HUES48 (cell line): Measurements from ENCODE around the gene ADAM30.

Experiments used
- H3K27ac ChIP-seq: one replicate; pipeline ENCODE4 v1.7.0; 2013; ENCODE audit warnings: low read depth, low read length, inconsistent platforms
- H3K27me3 ChIP-seq: 2 replicates; pipeline ENCODE4 v1.6.1; 2013; ENCODE audit warnings: mild to moderate bottlenecking, low read length; ENCODE audit not compliant: control insufficient read depth, insufficient read depth
- H3K36me3 ChIP-seq: 2 replicates; pipeline ENCODE4 v1.6.1; 2013; ENCODE audit warnings: low read length; ENCODE audit not compliant: control insufficient read depth, insufficient read depth
- H3K4me1 ChIP-seq: 2 replicates; pipeline ENCODE4 v1.6.1; 2013; ENCODE audit warnings: mild to moderate bottlenecking, low read length; ENCODE audit not compliant: control insufficient read depth, insufficient read depth
- H3K4me3 ChIP-seq: 2 replicates; pipeline ENCODE4 v1.5.1; 2013; ENCODE audit warnings: mild to moderate bottlenecking, low read depth, low read length
- H3K9ac ChIP-seq: 2 replicates; pipeline ENCODE4 v1.6.1; 2013; ENCODE audit warnings: mild to moderate bottlenecking, low read depth, low read length, moderate library complexity
- H3K9me3 ChIP-seq: 2 replicates; pipeline ENCODE4 v1.6.1; 2013; ENCODE audit warnings: low read length; ENCODE audit not compliant: control insufficient read depth, insufficient read depth

Gene ADAM30

GRCh38 chr1:119896303-119896702 lies at the start of gene ADAM30:
TSS of gene ADAM30 (minus strand) at chr1:119896515. CDS start at chr1:119896336, 179 bp downstream.
- no peaks in the 10 kb centered on the region for H3K9me3 ChIP-seq
- no peak within 1 kb of the TSS for H3K27ac ChIP-seq
- no peak within 1 kb of the TSS for H3K4me3 ChIP-seq

GRCh38 chr1:119943216-119943615 lies 46.9 kb upstream of the ADAM30 start:
- peaks cover 22% of the 10 kb centered on the region for H3K36me3 ChIP-seq
- H3K9me3 ChIP-seq = no peaks in the 10 kb centered on the region
- no peak overlapping the region for H3K9ac ChIP-seq
- no peaks in the 10 kb centered on the region for H3K4me1 ChIP-seq
- H3K27me3 ChIP-seq = no peaks in the 10 kb centered on the region
- no peak overlapping the region for H3K4me3 ChIP-seq
- no peak overlapping the region for H3K27ac ChIP-seq

More at GRCh38 chr1:119896303-119896702, at the start of gene ADAM30:
- Histone ChIP-seq H3K9ac (no peak within 1 kb of the TSS), H3K4me1 (no peaks in the 10 kb centered on the region), H3K36me3 (no peaks in the 10 kb centered on the region), H3K27me3 (0 out of 2 replicates have a peak, but pooled peaks cover 3% of the 10 kb centered on the region)

GRCh38 chr1:119941392-119941791 lies 45.1 kb upstream of the ADAM30 start:
- H3K4me1 ChIP-seq = peaks cover 3% of the 10 kb centered on the region; the same call in 1 of the 2 replicates
- no peak overlapping the region for H3K27ac ChIP-seq
- no peaks in the 10 kb centered on the region for H3K27me3 ChIP-seq
- H3K9me3 ChIP-seq = no peaks in the 10 kb centered on the region
- H3K36me3 ChIP-seq = peaks cover 22% of the 10 kb centered on the region
- H3K4me3 ChIP-seq = no peak overlapping the region
- H3K9ac ChIP-seq = no peak overlapping the region

- no peaks in the 10 kb centered on the region for H3K9me3 ChIP-seq
- H3K9ac ChIP-seq = no peak overlapping the region
- H3K27ac ChIP-seq = no peak overlapping the region
- no peaks in the 10 kb centered on the region for H3K27me3 ChIP-seq
- peaks cover 24% of the 10 kb centered on the region for H3K36me3 ChIP-seq
- H3K4me1 ChIP-seq = peaks cover 7% of the 10 kb centered on the region; the same call in 1 of the 2 replicates
- H3K4me3 ChIP-seq = no peak overlapping the region
Measured at GRCh38 chr1:119940697-119941096, 44.4 kb upstream of the ADAM30 start.

GRCh38 chr1:119937198-119937597 lies 40.9 kb upstream of the ADAM30 start:
- H3K4me3 ChIP-seq = no peak overlapping the region
- no peak overlapping the region for H3K9ac ChIP-seq
- H3K36me3 ChIP-seq = peaks cover 36% of the 10 kb centered on the region
- no peaks in the 10 kb centered on the region for H3K27me3 ChIP-seq
- no peaks in the 10 kb centered on the region for H3K9me3 ChIP-seq
- H3K27ac ChIP-seq = no peak overlapping the region
- peaks cover 7% of the 10 kb centered on the region; the same call in 1 of the 2 replicates for H3K4me1 ChIP-seq

GRCh38 chr1:119935915-119936314 lies 39.6 kb upstream of the ADAM30 start:
- peaks cover 7% of the 10 kb centered on the region; the same call in 1 of the 2 replicates for H3K4me1 ChIP-seq
- H3K4me3 ChIP-seq = no peak overlapping the region
- no peak overlapping the region for H3K27ac ChIP-seq
- H3K9ac ChIP-seq = no peak overlapping the region
- no peaks in the 10 kb centered on the region for H3K9me3 ChIP-seq
- peaks cover 36% of the 10 kb centered on the region for H3K36me3 ChIP-seq
- H3K27me3 ChIP-seq = no peaks in the 10 kb centered on the region

- Histone ChIP-seq H3K27me3 (no peaks in the 10 kb centered on the region), H3K4me1 (peaks cover 7% of the 10 kb centered on the region; the same call in 1 of the 2 replicates), H3K36me3 (peaks cover 36% of the 10 kb centered on the region), H3K4me3 (no peak overlapping the region), H3K9me3 (no peaks in the 10 kb centered on the region), H3K27ac (no peak overlapping the region), H3K9ac (no peak overlapping the region)
Measured at GRCh38 chr1:119935373-119935772, 39.1 kb upstream of the ADAM30 start.

- no peak overlapping the region for H3K9ac ChIP-seq
- peaks cover 39% of the 10 kb centered on the region for H3K36me3 ChIP-seq
- H3K27ac ChIP-seq = no peak overlapping the region
- no peak overlapping the region for H3K4me3 ChIP-seq
- no peaks in the 10 kb centered on the region for H3K27me3 ChIP-seq
- peaks cover 7% of the 10 kb centered on the region; the same call in 1 of the 2 replicates for H3K4me1 ChIP-seq
- no peaks in the 10 kb centered on the region for H3K9me3 ChIP-seq
Measured at GRCh38 chr1:119933397-119933796, 37.1 kb upstream of the ADAM30 start.

- H3K4me3 ChIP-seq = no peak overlapping the region
Measured at GRCh38 chr1:119929643-119930315, 33.5 kb upstream of the ADAM30 start.

GRCh38 chr1:119926553-119926952 lies 30.2 kb upstream of the ADAM30 start:
- H3K36me3 ChIP-seq = peaks cover 65% of the 10 kb centered on the region
- no peak overlapping the region for H3K9ac ChIP-seq
- no peaks in the 10 kb centered on the region for H3K9me3 ChIP-seq
- H3K4me3 ChIP-seq = no peak overlapping the region
- H3K27ac ChIP-seq = no peak overlapping the region
- no peaks in the 10 kb centered on the region for H3K4me1 ChIP-seq
- H3K27me3 ChIP-seq = no peaks in the 10 kb centered on the region

More at GRCh38 chr1:119929643-119930315, 33.5 kb upstream of the ADAM30 start:
- Histone ChIP-seq H3K36me3 (peaks cover 40% of the 10 kb centered on the region), H3K9me3 (no peaks in the 10 kb centered on the region), H3K27me3 (no peaks in the 10 kb centered on the region), H3K9ac (no peak overlapping the region), H3K27ac (no peak overlapping the region), H3K4me1 (no peaks in the 10 kb centered on the region)

GRCh38 chr1:119924948-119925898 lies 28.9 kb upstream of the ADAM30 start:
- Histone ChIP-seq H3K9me3 (no peaks in the 10 kb centered on the region), H3K36me3 (peaks cover 78% of the 10 kb centered on the region), H3K27me3 (no peaks in the 10 kb centered on the region), H3K4me3 (no peak overlapping the region), H3K9ac (no peak overlapping the region), H3K27ac (no peak overlapping the region), H3K4me1 (no peaks in the 10 kb centered on the region)
